HepG2 (cell line): ENCODE results near the gene DDX54. TPM values are rescaled to one million over a fixed set of nuclear protein-coding genes. Genes with fewer than 3 reads are reported as not detected.

Experiments used
- ATAC-seq: fragments of 200-7000 bp; cut with Tn5 transposase; 3 replicates; pipeline ENCODE4 v1.9.1; 2020; ENCODE audit warnings: mild to moderate bottlenecking, moderate library complexity
- BruUV-seq: library from RNA; stranded (reverse); fragments of 400-500 nt; replicated peaks from 2 replicates; lab custom pipeline; 2021; lab: Mats Ljungman, UMichigan
- CTCF ChIA-PET: fragments of 300-600 bp; formaldehyde crosslinking; extraction: SDS; loops from one replicate; lab custom pipeline; 2021; ENCODE audit warnings: low total read pairs, inconsistent platforms, low intra/inter-chr PET ratio; lab: Yijun Ruan, JAX
- POLR2A ChIA-PET: fragments of 350-600 bp; sonication (Branson Sonifier 250); formaldehyde crosslinking; loops from one replicate; lab custom pipeline; 2020; ENCODE audit warnings: antibody characterized with exemption, inconsistent platforms; lab: Yijun Ruan, JAX
- DNase-seq: peaks from one replicate; pipeline ENCODE4 v3.0.0-alpha.2; 2015; ENCODE audit warnings: low spot score
- FAIRE-seq: peaks from 3 replicates; lab custom pipeline; 2011; peaks lifted over from hg19 to GRCh38; lab: Jason Lieb, UNC
- H2AFZ ChIP-seq: one replicate; pipeline ENCODE4 v1.6.1; 2011; ENCODE audit warnings: low read length, inconsistent platforms
- H3K27ac ChIP-seq: fragments of 300-600 bp; 3 replicates; pipeline ENCODE4 v1.8.0; 2011; ENCODE audit warnings: mixed run types, mild to moderate bottlenecking, mixed read lengths, low read length, inconsistent platforms; ENCODE audit not compliant: insufficient read depth; ENCODE audit errors: extremely low read length
- H3K27me3 ChIP-seq, 2 experiments: fragments of 200-600 bp in 1 of 2; 2 replicates in 1 of 2; 3 replicates in 1 of 2; pipeline versions ENCODE4 v1.6.0 to v1.8.0; 2011; ENCODE audit warnings: low read length in 2 of 2, mild to moderate bottlenecking in 2 of 2, moderate library complexity in 2 of 2, inconsistent platforms in 1 of 2; ENCODE audit not compliant: insufficient read depth in 2 of 2, control insufficient read depth in 1 of 2
- H3K36me3 ChIP-seq, 2 experiments: fragments of 200-600 bp in 1 of 2; replicated peaks in 1 of 2; 2 replicates in 1 of 2; 3 replicates in 1 of 2; pipeline versions ENCODE4 v1.5.1 to v1.8.0; 2011; ENCODE audit warnings: low read length in 2 of 2, inconsistent platforms in 1 of 2; ENCODE audit not compliant: insufficient read depth in 2 of 2, control insufficient read depth in 1 of 2
- H3K4me1 ChIP-seq: 2 replicates; pipeline ENCODE4 v1.5.1; 2012; ENCODE audit warnings: low read length, inconsistent platforms; ENCODE audit not compliant: insufficient read depth
- H3K4me2 ChIP-seq: 2 replicates; pipeline ENCODE4 v1.6.0; 2011; ENCODE audit warnings: low read depth, low read length, inconsistent platforms
- H3K4me3 ChIP-seq, 3 experiments: fragments of 200-600 bp in 1 of 3; sonication (generic), shearing (Covaris generic) in 1 of 3; replicated peaks in 1 of 3; 2 replicates each; pipeline ENCODE4 v1.5.1; 2011 to 2016; ENCODE audit warnings: low read length in 3 of 3, inconsistent platforms in 2 of 3, low read depth in 2 of 3, mild to moderate bottlenecking in 2 of 3, control low read depth in 1 of 3, mixed read lengths in 1 of 3; ENCODE audit not compliant: insufficient read depth in 1 of 3
- H3K79me2 ChIP-seq: one replicate; pipeline ENCODE4 v1.6.1; 2011; ENCODE audit warnings: low read length, inconsistent platforms; ENCODE audit not compliant: insufficient read depth
- H3K9ac ChIP-seq: 2 replicates; pipeline ENCODE4 v1.6.0; 2011; ENCODE audit warnings: mild to moderate bottlenecking, low read depth, low read length, inconsistent platforms; ENCODE audit not compliant: insufficient read depth
- H3K9me3 ChIP-seq: 2 replicates; pipeline ENCODE4 v1.5.1; 2012; ENCODE audit warnings: mild to moderate bottlenecking, low read length
- H4K20me1 ChIP-seq: 2 replicates; pipeline ENCODE4 v1.6.0; 2011; ENCODE audit warnings: inconsistent platforms, mild to moderate bottlenecking, low read length, moderate library complexity; ENCODE audit not compliant: insufficient read depth
- ATF1 ChIP-seq: IDR thresholded peaks from 2 replicates; pipeline ENCODE4 v1.6.1; 2016; ENCODE audit warnings: mild to moderate bottlenecking, control low read depth
- EEA1 ChIP-seq: sonication (generic); formaldehyde crosslinking; IDR thresholded peaks from 2 replicates; pipeline ENCODE4 v1.5.1; 2020; ENCODE audit warnings: mild to moderate bottlenecking, missing genetic modification reagents, borderline replicate concordance
- KAT8 ChIP-seq: IDR thresholded peaks from 2 replicates; pipeline ENCODE4 v1.6.1; 2016; ENCODE audit warnings: missing genetic modification reagents, missing compliant biosample characterization
- NFE2L2 ChIP-seq: fragments of 150-350 bp; IDR thresholded peaks from 2 replicates; pipeline ENCODE4 v1.6.1; 2014; ENCODE audit warnings: low read length
- SP140L ChIP-seq: sonication (generic); formaldehyde crosslinking; IDR thresholded peaks from 2 replicates; pipeline ENCODE4 v1.4.0; 2020; ENCODE audit warnings: missing genetic modification reagents, borderline replicate concordance
- ZBTB44 ChIP-seq: sonication (generic); formaldehyde crosslinking; IDR thresholded peaks from 2 replicates; pipeline ENCODE4 v1.4.0; 2020; ENCODE audit warnings: missing genetic modification reagents
- ZSCAN20 ChIP-seq: sonication (generic); formaldehyde crosslinking; IDR thresholded peaks from 2 replicates; pipeline ENCODE4 v1.4.0; 2020; ENCODE audit warnings: missing genetic modification reagents, mild to moderate bottlenecking, borderline replicate concordance
- WGBS: methylation state at CpG from one replicate; pipeline ENCODE4 v1.1.6; 2017; ENCODE audit warnings: low lambda C conversion rate; 5-methylcytosine and 5-hydroxymethylcytosine counted together
- in situ Hi-C: cut with HindIII; loops from 2 replicates; pipeline ENCODE4 v1.10.0; 2017; ENCODE audit warnings: low pct_unique_long_range_greater_than_20kb; ENCODE audit not compliant: extremely low pct_ligation_motif_present
- intact Hi-C: fragments of 100-400 bp; cut with micrococcal nuclease; formaldehyde crosslinking; loops from one replicate; pipeline ENCODE4 v1.10.0; 2022; ENCODE audit not compliant: unreplicated experiment
- polyA plus RNA-seq, 8 experiments: library from polyadenylated mRNA; depleted of rRNA in 3 of 8; stranded (reverse) in 7 of 8; unstranded in 1 of 8; fragments of >200 nt; fragmentation: Illumina TruSeq in 4 of 8; extraction: Trizol in 4 of 8; gene quantifications; 2 replicates each; pipeline versions ENCODE4 v1.2.1 to v1.2.3, GENCODE V29; 2011 to 2016; ENCODE audit warnings: low read depth in 4 of 8, missing spikeins in 1 of 8, mixed read lengths in 1 of 8; ENCODE audit not compliant: insufficient read depth in 1 of 8
- total RNA-seq, 5 experiments: library from RNA; depleted of rRNA; stranded (reverse); fragments of >200 nt; fragmentation: Illumina TruSeq; extraction: Trizol; gene quantifications; 2 replicates each; pipeline ENCODE4 v1.2.3, GENCODE V29; 2016; ENCODE audit warnings: low read depth in 1 of 5
- TF ChIP-seq, protein P1 (sequence below): sonication (generic); formaldehyde crosslinking; conservative IDR thresholded peaks from 2 replicates; pipeline ENCODE4 v1.8.0; 2022; ENCODE audit warnings: missing genetic modification reagents
- TF ChIP-seq, protein P2 (sequence below): sonication (generic); formaldehyde crosslinking; IDR thresholded peaks from 2 replicates; pipeline ENCODE4 v1.4.0; 2020; ENCODE audit warnings: missing genetic modification reagents

Gene DDX54
- total and polyA plus RNA-seq, 2 of the 13 experiments (the other 11 are each of a cell fraction or from before 2014, with no cell fraction given): 59.7 to 61.1 TPM

GRCh38 chr12:113173081-113173698 is 12.1 kb downstream of the DDX54 start:
- H3K9ac ChIP-seq: no peak overlapping the region
- no peak for FAIRE-seq
- intact Hi-C loops (no loop called here), in situ Hi-C loops (no loop called here)
- H3K36me3 ChIP-seq: peaks cover 48 to 77% of the 10 kb centered on the region in 2 experiments
- H3K79me2 ChIP-seq: no peaks in the 10 kb centered on the region
- no peak overlapping the region for H3K4me2 ChIP-seq
- no peaks in the 10 kb centered on the region for H3K27me3 ChIP-seq
- ChIA-PET POLR2A (no interaction called here), CTCF (interaction anchor here (2.3 kb wide), 1 partner anchor 124 kb away, joined by 20 read pairs; no protein-coding TSS in a partner anchor)
- no TSS peak for BruUV-seq
- H4K20me1 ChIP-seq: peaks cover 4% of the 10 kb centered on the region; the same call in 1 of the 2 replicates
- no peak overlapping the region for H3K4me3 ChIP-seq
- no peak for ATAC-seq
- H3K9me3 ChIP-seq: no peaks in the 10 kb centered on the region
- TF ChIP-seq ZBTB44 (CRISPR knock-in tag) (no peak), NFE2L2 (no peak), KAT8 (CRISPR knock-in tag) (no peak), SP140L (no peak), ZSCAN20 (CRISPR knock-in tag) (no peak), ATF1 (CRISPR knock-in tag) (no peak), EEA1 (CRISPR knock-in tag) (no peak)
- TF ChIP-seq, protein P1, sequence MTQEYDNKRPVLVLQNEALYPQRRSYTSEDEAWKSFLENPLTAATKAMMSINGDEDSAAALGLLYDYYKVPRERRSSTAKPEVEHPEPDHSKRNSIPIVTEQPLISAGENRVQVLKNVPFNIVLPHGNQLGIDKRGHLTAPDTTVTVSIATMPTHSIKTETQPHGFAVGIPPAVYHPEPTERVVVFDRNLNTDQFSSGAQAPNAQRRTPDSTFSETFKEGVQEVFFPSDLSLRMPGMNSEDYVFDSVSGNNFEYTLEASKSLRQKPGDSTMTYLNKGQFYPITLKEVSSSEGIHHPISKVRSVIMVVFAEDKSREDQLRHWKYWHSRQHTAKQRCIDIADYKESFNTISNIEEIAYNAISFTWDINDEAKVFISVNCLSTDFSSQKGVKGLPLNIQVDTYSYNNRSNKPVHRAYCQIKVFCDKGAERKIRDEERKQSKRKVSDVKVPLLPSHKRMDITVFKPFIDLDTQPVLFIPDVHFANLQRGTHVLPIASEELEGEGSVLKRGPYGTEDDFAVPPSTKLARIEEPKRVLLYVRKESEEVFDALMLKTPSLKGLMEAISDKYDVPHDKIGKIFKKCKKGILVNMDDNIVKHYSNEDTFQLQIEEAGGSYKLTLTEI (CRISPR knock-in tag): no peak
- TF ChIP-seq, protein P2, sequence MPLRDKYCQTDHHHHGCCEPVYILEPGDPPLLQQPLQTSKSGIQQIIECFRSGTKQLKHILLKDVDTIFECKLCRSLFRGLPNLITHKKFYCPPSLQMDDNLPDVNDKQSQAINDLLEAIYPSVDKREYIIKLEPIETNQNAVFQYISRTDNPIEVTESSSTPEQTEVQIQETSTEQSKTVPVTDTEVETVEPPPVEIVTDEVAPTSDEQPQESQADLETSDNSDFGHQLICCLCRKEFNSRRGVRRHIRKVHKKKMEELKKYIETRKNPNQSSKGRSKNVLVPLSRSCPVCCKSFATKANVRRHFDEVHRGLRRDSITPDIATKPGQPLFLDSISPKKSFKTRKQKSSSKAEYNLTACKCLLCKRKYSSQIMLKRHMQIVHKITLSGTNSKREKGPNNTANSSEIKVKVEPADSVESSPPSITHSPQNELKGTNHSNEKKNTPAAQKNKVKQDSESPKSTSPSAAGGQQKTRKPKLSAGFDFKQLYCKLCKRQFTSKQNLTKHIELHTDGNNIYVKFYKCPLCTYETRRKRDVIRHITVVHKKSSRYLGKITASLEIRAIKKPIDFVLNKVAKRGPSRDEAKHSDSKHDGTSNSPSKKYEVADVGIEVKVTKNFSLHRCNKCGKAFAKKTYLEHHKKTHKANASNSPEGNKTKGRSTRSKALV: no peak
- H2AFZ ChIP-seq: no peak overlapping the region
- WGBS: 98% methylated on average over 7 of the region's 7 CpGs
- no peak overlapping the region for H3K27ac ChIP-seq
- no peak for DNase-seq
- H3K4me1 ChIP-seq: no peaks in the 10 kb centered on the region
